Fibroblast of pulmonary artery (primary cell): ENCODE results near the gene PARL.

Experiments
- DNase-seq: peaks from one replicate; pipeline ENCODE4 v3.0.0-alpha.2; 2010; ENCODE audit warnings: low read depth
- H3K4me3 ChIP-seq: replicated peaks from 2 replicates; pipeline ENCODE4 v1.5.1; 2011; ENCODE audit warnings: low read depth, mild to moderate bottlenecking, control low read depth, low read length, moderate library complexity
- CTCF ChIP-seq: IDR thresholded peaks from 2 replicates; pipeline ENCODE4 v1.5.1; 2011; ENCODE audit warnings: mild to moderate bottlenecking, control low read depth, low read length, inconsistent platforms; ENCODE audit errors: missing control alignments

The PARL gene

GRCh38 chr3:183827809-183828537, 56.7 kb downstream of the PARL start:
- no peak for TF ChIP-seq CTCF
- no peak for DNase-seq
- no peak overlapping the region for H3K4me3 ChIP-seq

- no peak for TF ChIP-seq CTCF
- no peak for DNase-seq
- H3K4me3 ChIP-seq = no peak overlapping the region
These were observed 58.0 kb downstream of the PARL start for GRCh38 chr3:183826448-183827250.

- DNase-seq = peak; percentile 31
- peak within 1 kb of the TSS; percentile 59 for H3K4me3 ChIP-seq
- peak; percentile 5 for TF ChIP-seq CTCF
These were observed 59.1 kb downstream of the PARL start, which contains the start of gene MAP6D1 for GRCh38 chr3:183825456-183826161. Gene MAP6D1, minus strand, starts transcription at chr3:183825577. Its CDS starts 30 bp downstream, at chr3:183825547.

- no peak for DNase-seq
- no peak for TF ChIP-seq CTCF
- H3K4me3 ChIP-seq = peak overlapping the region; percentile 59
These were observed 59.8 kb downstream of the PARL start for GRCh38 chr3:183824761-183825455.

- no peak for TF ChIP-seq CTCF
- DNase-seq = no peak
- H3K4me3 ChIP-seq = no peak overlapping the region
These were observed 60.7 kb downstream of the PARL start for GRCh38 chr3:183823963-183824362.

- DNase-seq = no peak
- TF ChIP-seq CTCF = no peak
- no peak overlapping the region for H3K4me3 ChIP-seq
These were observed 62.0 kb downstream of the PARL start for GRCh38 chr3:183822631-183823030.
